Gastroesophageal sphincter (tissue), 2 donors: ENCODE measurements around the gene PIGB.

Experiments used
- EP300 ChIP-seq: sonication (generic); formaldehyde crosslinking; IDR thresholded peaks from one replicate; pipeline ENCODE4 v1.6.1; 2017; ENCODE audit warnings: antibody characterized with exemption, mild to moderate bottlenecking
- POLR2A ChIP-seq, 2 donors: fragments of 450-650 bp; IDR thresholded peaks; one replicate each; pipeline ENCODE4 v1.6.1; 2017; ENCODE audit warnings: antibody characterized with exemption in 2 of 2, mild to moderate bottlenecking in 2 of 2, moderate library complexity in 1 of 2

DNA sequence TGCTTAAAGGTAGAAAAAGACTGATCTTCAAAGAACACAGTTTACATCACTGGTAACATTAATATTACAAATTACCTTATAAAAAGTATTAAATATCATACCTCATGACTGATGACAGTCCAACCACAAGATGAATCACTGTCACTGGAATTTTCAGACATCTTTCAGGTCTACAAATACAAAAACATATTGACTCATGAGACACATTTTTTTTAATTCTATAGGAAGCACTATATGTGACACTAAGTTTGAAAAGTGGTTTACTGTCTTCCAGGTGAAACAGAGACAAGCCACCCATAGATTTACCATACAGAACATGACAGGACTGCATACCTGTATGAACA, 70.2 kb downstream of the PIGB start:
- TF ChIP-seq POLR2A (IDR thresholded peaks at IDR 0.05) (no peak), EP300 (no peak)
